Endodermal cell (in vitro differentiated cells): ENCODE results near the gene TMEM255B. TPM values are rescaled to one million over a fixed set of nuclear protein-coding genes. Genes with fewer than 3 reads are reported as not detected.

ENCODE experiments used
- DNase-seq: peaks from one replicate; pipeline ENCODE4 v3.0.0-alpha.2; 2017
- H3K27ac ChIP-seq: 2 replicates; pipeline ENCODE4 v1.5.1; 2013; ENCODE audit warnings: mild to moderate bottlenecking, low read depth, low read length, moderate library complexity
- H3K27me3 ChIP-seq: 2 replicates; pipeline ENCODE4 v1.6.1; 2013; ENCODE audit warnings: mild to moderate bottlenecking, low read length, moderate library complexity; ENCODE audit not compliant: insufficient read depth, control insufficient read depth, poor library complexity, severe bottlenecking
- H3K36me3 ChIP-seq: 2 replicates; pipeline ENCODE4 v1.7.0; 2013; ENCODE audit warnings: mild to moderate bottlenecking, low read length, moderate library complexity; ENCODE audit not compliant: control insufficient read depth, insufficient read depth
- H3K4me1 ChIP-seq: one replicate; pipeline ENCODE4 v1.7.0; 2013; ENCODE audit warnings: low read length; ENCODE audit not compliant: control insufficient read depth, insufficient read depth
- H3K4me3 ChIP-seq: 2 replicates; pipeline ENCODE4 v1.5.1; 2013; ENCODE audit warnings: mild to moderate bottlenecking, low read length, moderate library complexity
- H3K9ac ChIP-seq: 2 replicates; pipeline ENCODE4 v1.6.1; 2013; ENCODE audit warnings: mild to moderate bottlenecking, low read length, moderate library complexity; ENCODE audit not compliant: poor library complexity, severe bottlenecking; ENCODE audit errors: extremely low read depth
- H3K9me3 ChIP-seq: 2 replicates; pipeline ENCODE4 v1.6.1; 2013; ENCODE audit warnings: mild to moderate bottlenecking, low read length, moderate library complexity; ENCODE audit not compliant: control insufficient read depth
- H3K27ac Mint-ChIP-seq: 2 replicates; pipeline ENCODE4 v1.8.0; 2020; ENCODE audit warnings: mixed read lengths
- H3K27me3 Mint-ChIP-seq: 2 replicates; pipeline ENCODE4 v1.8.0; 2021; ENCODE audit warnings: mild to moderate bottlenecking, mixed read lengths; ENCODE audit not compliant: insufficient read depth
- H3K36me3 Mint-ChIP-seq: 2 replicates; pipeline ENCODE4 v1.8.0; 2020; ENCODE audit warnings: low read depth, mixed read lengths
- H3K4me1 Mint-ChIP-seq: 2 replicates; pipeline ENCODE4 v1.8.0; 2020; ENCODE audit warnings: mixed read lengths
- H3K4me3 Mint-ChIP-seq: 2 replicates; pipeline ENCODE4 v1.8.0; 2020; ENCODE audit warnings: mild to moderate bottlenecking, moderate library complexity, mixed read lengths
- H3K9me3 Mint-ChIP-seq: 2 replicates; pipeline ENCODE4 v1.8.0; 2020; ENCODE audit warnings: mild to moderate bottlenecking, mixed read lengths
- WGBS, 2 experiments: methylation state at CpG; one replicate each; pipeline versions ENCODE4 v1.1.5 to v1.1.7; 2013; ENCODE audit warnings: missing lambda C conversion rate in 2 of 2, mixed read lengths in 1 of 2; ENCODE audit not compliant: insufficient coverage in 1 of 2, insufficient read length in 1 of 2; 5-methylcytosine and 5-hydroxymethylcytosine counted together
- total RNA-seq, 2 donors: library from RNA; stranded (reverse); fragmentation: NEBNext Ultra II Directional in 1 of 2; extraction: Animal tissue kit (Norgen Biotek cat#: 25700) in 1 of 2; gene quantifications; 2 replicates in 1 of 2; 3 replicates in 1 of 2; pipeline ENCODE4 v1.2.1, GENCODE V29; 2021
- TF ChIP-seq, protein P1 (sequence below): fragments of 200-600 bp; sonication (generic); conservative IDR thresholded peaks from 2 replicates; pipeline ENCODE4 v1.5.0; 2021; ENCODE audit warnings: antibody characterized with exemption, mild to moderate bottlenecking

TMEM255B gene
- total RNA-seq, 2 donors from 2014 or later: 0.55 to 2.1 TPM

DNA sequence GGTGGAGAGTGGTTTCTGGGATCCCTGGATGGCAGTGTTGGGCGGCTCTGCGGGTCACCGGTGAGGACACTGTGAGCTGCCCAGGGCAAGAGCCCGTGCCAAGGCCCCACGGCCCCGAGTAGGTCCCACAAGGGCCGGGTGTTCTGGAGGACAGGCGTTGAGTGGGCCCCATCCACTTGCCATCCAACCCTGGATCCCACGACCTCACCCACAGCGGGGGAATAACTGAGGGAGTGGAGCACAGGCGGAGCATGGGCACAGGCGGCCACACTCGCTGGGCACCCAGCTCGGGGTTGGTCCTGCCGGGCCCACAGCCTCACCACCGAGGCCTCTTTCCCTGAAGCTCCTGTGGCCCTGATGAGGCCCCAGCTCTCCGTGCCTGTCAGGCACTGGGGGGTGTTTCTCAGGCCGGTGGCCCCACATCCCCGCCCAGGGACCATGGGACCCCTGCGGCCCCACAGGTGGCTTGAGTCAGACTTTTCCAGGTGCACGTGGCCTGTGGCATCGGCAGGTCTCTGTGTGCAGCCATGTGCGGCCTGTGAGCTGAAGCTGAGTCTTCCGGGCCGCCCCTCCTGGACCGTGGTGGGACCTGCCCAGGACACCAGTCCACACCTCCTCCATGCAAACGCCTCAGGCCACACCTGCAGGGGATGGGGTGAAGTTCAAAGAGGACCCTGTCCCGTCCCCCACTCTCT is 16.6 kb downstream of the TMEM255B start:
- Mint-ChIP-seq H3K36me3 (no peaks in the 10 kb centered on the region), H3K4me1 (no peaks in the 10 kb centered on the region)
- WGBS, 2 experiments: 84 to 93% methylated on average over 16 to 28 of the region's 28 CpGs

GRCh38 chr13:113776231-113777125 is 17.5 kb downstream of the TMEM255B start:
- H3K9me3 Mint-ChIP-seq: peaks cover 4% of the 10 kb centered on the region
- H3K4me3 ChIP-seq: no peak overlapping the region
- H3K27ac Mint-ChIP-seq: no peak overlapping the region
- no peaks in the 10 kb centered on the region for H3K9me3 ChIP-seq
- no peaks in the 10 kb centered on the region for H3K4me1 Mint-ChIP-seq
- no peaks in the 10 kb centered on the region for H3K36me3 ChIP-seq
- H3K27me3 ChIP-seq: peaks cover 26% of the 10 kb centered on the region
- H3K27ac ChIP-seq: no peak overlapping the region
- DNase-seq: no peak
- H3K4me1 ChIP-seq: no peaks in the 10 kb centered on the region
- H3K36me3 Mint-ChIP-seq: no peaks in the 10 kb centered on the region
- H3K27me3 Mint-ChIP-seq: peaks cover 3% of the 10 kb centered on the region
- TF ChIP-seq, protein P1, sequence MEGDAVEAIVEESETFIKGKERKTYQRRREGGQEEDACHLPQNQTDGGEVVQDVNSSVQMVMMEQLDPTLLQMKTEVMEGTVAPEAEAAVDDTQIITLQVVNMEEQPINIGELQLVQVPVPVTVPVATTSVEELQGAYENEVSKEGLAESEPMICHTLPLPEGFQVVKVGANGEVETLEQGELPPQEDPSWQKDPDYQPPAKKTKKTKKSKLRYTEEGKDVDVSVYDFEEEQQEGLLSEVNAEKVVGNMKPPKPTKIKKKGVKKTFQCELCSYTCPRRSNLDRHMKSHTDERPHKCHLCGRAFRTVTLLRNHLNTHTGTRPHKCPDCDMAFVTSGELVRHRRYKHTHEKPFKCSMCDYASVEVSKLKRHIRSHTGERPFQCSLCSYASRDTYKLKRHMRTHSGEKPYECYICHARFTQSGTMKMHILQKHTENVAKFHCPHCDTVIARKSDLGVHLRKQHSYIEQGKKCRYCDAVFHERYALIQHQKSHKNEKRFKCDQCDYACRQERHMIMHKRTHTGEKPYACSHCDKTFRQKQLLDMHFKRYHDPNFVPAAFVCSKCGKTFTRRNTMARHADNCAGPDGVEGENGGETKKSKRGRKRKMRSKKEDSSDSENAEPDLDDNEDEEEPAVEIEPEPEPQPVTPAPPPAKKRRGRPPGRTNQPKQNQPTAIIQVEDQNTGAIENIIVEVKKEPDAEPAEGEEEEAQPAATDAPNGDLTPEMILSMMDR: no peak
- no peak overlapping the region for H3K4me3 Mint-ChIP-seq
- H3K9ac ChIP-seq: no peak overlapping the region
- WGBS, 2 experiments: 83 to 87% methylated on average over 32 to 35 of the region's 35 CpGs

More for the DNA sequence above, 16.6 kb downstream of the TMEM255B start:
- Histone ChIP-seq H3K27me3 (peaks cover 21% of the 10 kb centered on the region), H3K9ac (no peak overlapping the region), H3K27ac (no peak overlapping the region), H3K4me3 (no peak overlapping the region), H3K36me3 (no peaks in the 10 kb centered on the region), H3K4me1 (no peaks in the 10 kb centered on the region), H3K9me3 (no peaks in the 10 kb centered on the region)
- Mint-ChIP-seq H3K4me3 (no peak overlapping the region), H3K27me3 (peaks cover 3% of the 10 kb centered on the region), H3K27ac (no peak overlapping the region), H3K9me3 (peaks cover 4% of the 10 kb centered on the region)
- TF ChIP-seq, protein P1: no peak
- DNase-seq: no peak

DNA sequence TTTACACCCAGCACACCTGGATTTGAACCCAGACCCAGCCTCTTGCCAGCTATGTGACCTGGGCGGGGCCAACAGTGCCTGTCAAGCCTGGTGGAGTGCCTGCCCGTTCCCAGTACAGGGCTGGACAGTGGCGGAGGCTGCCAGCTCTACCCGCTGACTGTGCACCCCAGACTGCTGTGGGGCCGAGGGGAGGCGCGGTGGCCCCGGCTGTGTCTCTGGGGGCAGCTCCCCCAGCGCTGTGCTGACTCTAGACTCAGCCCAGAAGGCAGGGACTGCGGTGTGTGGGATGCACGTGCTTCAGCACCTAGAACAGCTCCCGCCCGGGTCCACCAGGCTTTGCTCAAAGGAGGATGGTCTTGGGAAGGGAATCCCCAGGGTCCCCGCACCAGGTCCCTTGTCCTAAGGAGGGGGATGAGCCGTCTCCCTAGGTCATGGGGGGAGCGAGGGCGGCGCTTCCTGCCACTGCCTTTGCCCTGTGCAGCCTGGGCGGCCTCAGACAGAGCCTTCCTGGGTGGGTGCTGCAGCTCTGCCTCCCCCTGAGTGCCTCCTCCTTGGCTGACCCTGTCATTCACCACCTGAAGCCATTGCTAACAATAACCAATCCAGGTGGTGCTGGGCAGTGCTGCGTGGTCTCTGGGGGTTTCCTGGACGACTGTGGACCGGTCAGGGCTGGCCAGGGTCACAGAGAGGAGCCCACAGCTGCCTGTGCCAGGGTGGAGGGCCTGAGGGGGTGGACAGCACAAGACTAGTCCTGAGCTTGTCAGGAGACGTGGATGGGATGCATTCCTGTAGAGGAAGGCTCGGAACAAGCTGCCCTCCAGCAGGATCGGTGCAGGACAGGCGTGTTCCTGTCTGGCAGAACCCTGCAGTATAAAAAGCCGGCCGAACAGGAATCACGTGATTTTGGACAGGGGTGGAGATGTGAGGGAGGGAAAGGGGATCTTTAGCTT is 18.6 kb downstream of the TMEM255B start:
- Mint-ChIP-seq H3K27me3 (peaks cover 3% of the 10 kb centered on the region), H3K36me3 (no peaks in the 10 kb centered on the region), H3K4me3 (no peak overlapping the region), H3K27ac (no peak overlapping the region), H3K9me3 (no peaks in the 10 kb centered on the region), H3K4me1 (no peaks in the 10 kb centered on the region)
- H3K27ac ChIP-seq: no peak overlapping the region
- TF ChIP-seq, protein P1: no peak
- WGBS, 2 experiments: 37 to 46% methylated on average over 19 to 29 of the region's 29 CpGs
- no peaks in the 10 kb centered on the region for H3K4me1 ChIP-seq
- no peak overlapping the region for H3K9ac ChIP-seq
- H3K27me3 ChIP-seq: peaks cover 26% of the 10 kb centered on the region
- no peaks in the 10 kb centered on the region for H3K36me3 ChIP-seq
- peak; percentile 92 for DNase-seq
- H3K9me3 ChIP-seq: no peaks in the 10 kb centered on the region
- H3K4me3 ChIP-seq: no peak overlapping the region
